ENCODE measurements around the gene PALMD.

GRCh38 chr1:99642053-99642452 lies 3.9 kb upstream of the PALMD start:
- TF ChIP-seq YY1 (IDR thresholded peaks at IDR 0.05; ENCODE audit: insufficient read depth, insufficient read length) (no peak), ZNF274 (IDR thresholded peaks at IDR 0.05; ENCODE audit: low read depth, low read length) (no peak)

Data from NT2/D1 (cell line).